Common myeloid progenitor, CD34-positive (primary cell): Measurements from ENCODE around the gene PARN.
"Not testable (repeated sequence)": the region's sequence is repeated elsewhere in the genome, so short reads cannot be mapped to it uniquely, and the experiment has no call there.

Experiments used
- CTCF ChIA-PET: fragments of 350-600 bp; sonication (Branson Sonifier 250); formaldehyde crosslinking; loops from one replicate; lab custom pipeline; 2021; ENCODE audit warnings: antibody characterized with exemption; lab: Charles Lee
- POLR2A ChIA-PET: fragments of 350-600 bp; sonication (Branson Sonifier 250); formaldehyde crosslinking; loops from one replicate; lab custom pipeline; 2021; ENCODE audit warnings: antibody characterized with exemption; lab: Charles Lee
- DNase-seq, 3 donors: peaks; one replicate each; pipeline versions ENCODE4 v3.0.0 to v3.0.0-alpha.2; 2013
- H3K27ac ChIP-seq, 2 experiments: 1 replicate in 1 of 2; 2 replicates in 1 of 2; pipeline ENCODE4 v1.7.0; 2013; ENCODE audit warnings: inconsistent platforms in 2 of 2, low read length in 2 of 2, mild to moderate bottlenecking in 2 of 2, low read depth in 1 of 2, moderate library complexity in 1 of 2; ENCODE audit not compliant: severe bottlenecking in 2 of 2, insufficient read depth in 1 of 2, poor library complexity in 1 of 2
- H3K27me3 ChIP-seq, 5 experiments: replicated peaks in 2 of 5; 1 replicate in 3 of 5; 2 replicates in 2 of 5; pipeline versions ENCODE4 v1.6.1 to v1.7.0; 2013; ENCODE audit warnings: low read length in 4 of 5, mild to moderate bottlenecking in 2 of 5, moderate library complexity in 2 of 5, inconsistent platforms in 1 of 5; ENCODE audit not compliant: insufficient read depth in 5 of 5, control insufficient read depth in 4 of 5
- H3K36me3 ChIP-seq, 4 experiments: 1 replicate in 2 of 4; 2 replicates in 2 of 4; pipeline versions ENCODE4 v1.6.1 to v1.7.0; 2013; ENCODE audit warnings: low read length in 3 of 4, control low read depth in 1 of 4, mild to moderate bottlenecking in 1 of 4; ENCODE audit not compliant: control insufficient read depth in 4 of 4, insufficient read depth in 4 of 4
- H3K4me1 ChIP-seq, 4 experiments: 1 replicate in 3 of 4; 2 replicates in 1 of 4; pipeline versions ENCODE4 v1.6.1 to v1.7.1; 2013; ENCODE audit warnings: low read length in 3 of 4, mild to moderate bottlenecking in 3 of 4, control low read depth in 1 of 4, inconsistent platforms in 1 of 4, moderate library complexity in 1 of 4; ENCODE audit not compliant: control insufficient read depth in 4 of 4, insufficient read depth in 4 of 4; ENCODE audit errors: control extremely low read depth in 1 of 4
- H3K4me3 ChIP-seq, 7 experiments: 1 replicate in 4 of 7; 2 replicates in 3 of 7; pipeline versions ENCODE4 v1.5.1 to v1.7.0; 2013; ENCODE audit warnings: mild to moderate bottlenecking in 7 of 7, low read length in 6 of 7, moderate library complexity in 6 of 7, inconsistent platforms in 2 of 7, low read depth in 2 of 7, control low read depth in 1 of 7; ENCODE audit not compliant: insufficient read depth in 4 of 7, control insufficient read depth in 1 of 7; ENCODE audit errors: extremely low read depth in 1 of 7
- H3K9me3 ChIP-seq, 5 experiments: 1 replicate in 4 of 5; 2 replicates in 1 of 5; pipeline versions ENCODE4 v1.6.1 to v1.7.1; 2013; ENCODE audit warnings: low read length in 4 of 5, mild to moderate bottlenecking in 2 of 5, inconsistent platforms in 1 of 5, low read depth in 1 of 5, moderate library complexity in 1 of 5; ENCODE audit not compliant: control insufficient read depth in 4 of 5, insufficient read depth in 2 of 5; ENCODE audit errors: control extremely low read depth in 1 of 5
- WGBS: methylation state at CpG from one replicate; pipeline ENCODE4 v1.1.5; 2013; ENCODE audit not compliant: insufficient coverage; 5-methylcytosine and 5-hydroxymethylcytosine counted together

The PARN gene

DNA sequence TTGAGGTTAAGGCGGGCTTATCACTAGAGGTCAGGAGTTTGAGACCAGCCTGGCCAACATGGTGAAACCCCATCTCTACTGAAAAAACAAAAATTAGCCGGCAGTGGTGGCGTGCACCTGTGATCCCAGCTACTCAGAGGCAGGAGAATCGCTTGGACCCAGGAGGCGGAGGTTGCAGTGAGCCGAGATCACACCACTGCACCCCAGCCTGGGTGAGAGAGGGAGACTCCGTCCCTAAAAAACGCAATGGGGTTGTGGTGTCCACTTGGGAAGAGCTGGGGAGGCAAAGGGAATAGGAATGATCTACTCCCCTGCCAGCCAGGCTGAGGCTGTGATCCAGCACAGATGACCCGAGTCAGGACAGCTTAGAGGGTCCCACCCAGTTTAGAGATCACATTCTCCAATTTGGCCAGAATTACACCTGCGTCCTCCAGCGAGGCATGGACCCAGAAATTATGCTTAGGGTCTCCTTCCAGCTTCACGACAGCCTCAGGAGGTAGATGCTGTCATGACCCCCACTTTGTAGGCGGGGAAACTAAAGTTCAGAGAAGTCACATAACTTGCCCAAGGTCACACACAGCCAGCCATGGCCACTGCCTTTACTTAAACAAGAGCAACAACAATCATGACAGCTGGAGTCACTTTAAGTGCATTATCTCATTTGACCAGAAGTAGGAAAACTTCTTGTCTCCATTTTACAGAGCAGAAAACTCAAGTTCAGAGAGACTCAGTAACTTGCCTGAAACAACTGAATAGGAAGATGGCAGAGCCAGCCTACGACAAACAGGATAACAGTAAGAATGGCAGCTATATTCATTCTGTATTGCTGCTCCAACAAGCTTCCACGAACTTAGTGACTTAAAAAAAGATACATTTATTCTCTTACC is 227.7 kb downstream of the PARN start:
- 95% methylated on average over 14 of the region's 15 CpGs for WGBS
- H3K36me3 ChIP-seq, POLR2A ChIA-PET: not testable (repeated sequence)

DNA sequence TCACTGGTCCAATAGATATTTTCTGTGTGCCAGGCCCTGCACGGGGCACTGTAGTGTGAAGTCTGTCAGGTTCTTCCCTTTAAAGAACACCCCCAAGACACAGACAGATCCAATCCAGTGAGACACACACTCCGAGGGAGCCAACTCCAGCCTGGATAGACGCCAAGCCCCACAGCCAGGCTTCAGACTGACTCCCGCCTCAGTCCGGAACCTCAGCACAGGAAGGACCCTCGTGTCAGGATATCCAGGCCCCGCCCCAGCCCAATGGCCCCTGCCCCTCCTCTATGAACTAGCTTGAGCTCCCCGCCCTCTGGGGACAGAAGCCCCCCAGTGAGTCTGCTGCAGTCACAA is 228.4 kb downstream of the PARN start:
- H3K4me3 ChIP-seq, POLR2A ChIA-PET, H3K27ac ChIP-seq, H3K9me3 ChIP-seq, H3K36me3 ChIP-seq, CTCF ChIA-PET, H3K27me3 ChIP-seq, DNase-seq, H3K4me1 ChIP-seq: not testable (repeated sequence)
- 68% methylated on average over 6 of the region's 8 CpGs for WGBS

More for the DNA sequence above, 227.7 kb downstream of the PARN start:
- CTCF ChIA-PET, H3K4me1 ChIP-seq, H3K4me3 ChIP-seq, H3K27me3 ChIP-seq, DNase-seq, H3K9me3 ChIP-seq, H3K27ac ChIP-seq: not testable (repeated sequence)

DNA sequence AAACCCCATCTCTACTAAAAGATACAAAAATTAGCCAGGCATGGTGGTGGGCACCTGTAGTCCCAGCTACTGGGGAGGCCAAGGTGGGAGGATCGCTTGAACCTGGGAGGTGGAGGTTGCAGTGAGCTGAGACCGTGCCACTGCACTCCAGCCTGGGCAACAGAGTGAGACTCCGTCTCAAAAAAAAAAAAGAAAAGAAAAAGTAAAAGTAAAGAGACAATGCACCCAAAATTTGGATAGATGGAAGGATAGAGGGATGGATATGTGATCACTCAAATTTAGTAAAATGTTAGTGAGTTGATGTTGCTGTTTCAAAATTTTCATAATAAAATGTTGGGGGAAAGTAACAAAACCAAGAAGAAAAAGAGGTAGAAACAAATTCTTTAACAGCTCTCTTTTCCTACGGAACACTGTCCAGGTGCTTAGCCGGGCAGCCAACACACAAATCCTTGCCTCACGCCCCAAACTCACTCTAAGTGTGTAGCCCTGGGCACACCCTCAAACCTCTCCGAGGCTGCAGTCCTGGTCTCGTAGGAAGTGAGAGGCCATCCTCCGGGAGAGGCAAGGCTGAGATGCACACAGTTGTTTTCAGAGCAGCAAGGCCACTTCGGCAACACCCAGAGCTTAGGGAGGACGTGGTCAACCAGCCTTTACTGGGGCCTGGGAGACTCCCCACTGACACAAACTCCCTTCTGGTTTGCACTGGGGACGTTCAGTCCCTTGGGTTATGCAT is 228.9 kb downstream of the PARN start:
- POLR2A ChIA-PET, H3K36me3 ChIP-seq, H3K4me3 ChIP-seq, H3K9me3 ChIP-seq, H3K27ac ChIP-seq, H3K27me3 ChIP-seq, CTCF ChIA-PET, DNase-seq, H3K4me1 ChIP-seq: not testable (repeated sequence)
- 91% methylated on average over 8 of the region's 12 CpGs for WGBS

DNA sequence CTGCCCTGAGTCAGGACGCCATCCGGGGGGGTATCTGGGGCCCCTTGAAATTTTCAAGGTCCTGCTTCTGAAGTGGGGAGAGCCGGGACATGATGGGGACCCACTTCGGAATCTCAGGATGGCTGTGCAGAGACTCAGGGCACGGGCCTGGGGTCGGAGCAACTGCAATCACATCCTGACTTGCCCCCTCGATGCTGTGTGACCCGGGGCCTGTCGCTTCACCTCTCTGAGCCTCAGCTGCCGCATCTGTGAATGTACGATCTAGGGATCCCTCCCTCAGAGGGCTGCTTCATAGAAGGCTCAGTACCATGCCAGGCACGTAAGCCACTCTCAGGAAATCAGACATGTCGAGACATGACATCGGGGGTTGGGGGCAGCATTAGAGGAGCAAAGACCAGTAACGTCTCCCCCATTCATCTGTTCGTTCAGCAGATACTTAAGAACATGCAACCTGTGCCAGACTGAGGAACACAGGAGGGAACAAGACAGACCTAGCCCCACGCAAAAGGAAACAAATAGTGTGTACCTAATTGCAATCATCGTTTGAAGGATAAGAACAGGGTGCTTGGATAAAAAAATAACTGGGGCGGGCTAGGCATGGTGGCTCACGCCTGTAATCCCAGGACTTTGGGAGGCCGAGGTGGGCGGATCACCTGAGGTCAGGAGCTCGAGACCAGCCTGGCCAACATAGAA is 229.6 kb downstream of the PARN start:
- CTCF ChIA-PET = no interaction called here
- DNase-seq = no peak
- POLR2A ChIA-PET = no interaction called here
- Histone ChIP-seq H3K27me3 (no peaks in the 10 kb centered on the region), H3K4me1 (no peaks in the 10 kb centered on the region), H3K27ac (no peak overlapping the region), H3K4me3 (no peak overlapping the region), H3K36me3 (no peaks in the 10 kb centered on the region), H3K9me3 (no peaks in the 10 kb centered on the region)
- WGBS = 95% methylated on average over 22 of the region's 23 CpGs

DNA sequence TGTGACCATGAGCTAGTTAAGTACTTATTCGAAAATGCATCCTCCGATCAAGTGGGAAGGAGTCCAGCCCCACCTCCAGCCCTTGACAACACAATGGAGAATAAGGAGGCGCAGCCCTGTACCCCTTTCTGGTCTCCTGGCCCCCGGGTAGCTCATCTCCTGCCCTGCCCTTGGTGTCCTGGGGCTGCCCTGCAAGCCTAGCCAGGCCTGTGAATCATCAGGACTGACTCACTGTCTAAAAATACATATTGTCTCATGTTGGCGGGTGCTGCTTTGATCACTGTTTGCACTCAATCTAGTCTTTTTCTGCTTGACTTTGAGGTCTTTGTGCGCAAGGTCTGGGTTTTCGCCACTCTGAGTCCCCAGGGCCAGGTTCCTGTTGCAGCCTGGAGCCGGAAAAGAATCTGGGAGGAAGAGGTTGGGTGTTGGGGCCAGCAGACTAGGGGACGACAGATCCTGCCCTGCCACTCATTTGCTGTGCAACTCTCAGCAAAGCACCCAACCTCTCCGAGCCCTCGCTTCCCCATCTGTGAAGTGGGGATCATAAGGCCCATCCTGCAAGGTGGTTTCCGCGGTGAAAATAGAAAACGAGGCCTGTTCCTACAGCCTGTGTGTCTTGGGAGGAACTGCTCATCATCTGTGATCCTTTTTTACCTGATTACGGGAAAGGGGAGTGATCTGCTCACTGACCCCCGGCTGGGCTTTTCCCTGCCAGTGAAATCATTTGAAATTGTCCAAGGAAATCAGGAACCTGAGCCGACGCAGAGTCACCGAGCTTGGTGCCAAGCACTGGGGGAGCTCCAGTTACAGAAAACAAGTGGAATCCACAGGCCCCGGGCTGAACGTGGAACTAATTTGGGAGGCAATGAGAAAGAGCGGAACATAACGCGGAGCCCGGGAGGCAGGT is 230.4 kb downstream of the PARN start:
- Histone ChIP-seq H3K27ac (no peak overlapping the region), H3K4me1 (no peaks in the 10 kb centered on the region), H3K36me3 (no peaks in the 10 kb centered on the region), H3K4me3 (no peak overlapping the region), H3K9me3 (no peaks in the 10 kb centered on the region), H3K27me3 (no peaks in the 10 kb centered on the region)
- ChIA-PET CTCF (no interaction called here), POLR2A (no interaction called here)
- DNase-seq = no peak
- 92% methylated on average over 21 of the region's 25 CpGs for WGBS

DNA sequence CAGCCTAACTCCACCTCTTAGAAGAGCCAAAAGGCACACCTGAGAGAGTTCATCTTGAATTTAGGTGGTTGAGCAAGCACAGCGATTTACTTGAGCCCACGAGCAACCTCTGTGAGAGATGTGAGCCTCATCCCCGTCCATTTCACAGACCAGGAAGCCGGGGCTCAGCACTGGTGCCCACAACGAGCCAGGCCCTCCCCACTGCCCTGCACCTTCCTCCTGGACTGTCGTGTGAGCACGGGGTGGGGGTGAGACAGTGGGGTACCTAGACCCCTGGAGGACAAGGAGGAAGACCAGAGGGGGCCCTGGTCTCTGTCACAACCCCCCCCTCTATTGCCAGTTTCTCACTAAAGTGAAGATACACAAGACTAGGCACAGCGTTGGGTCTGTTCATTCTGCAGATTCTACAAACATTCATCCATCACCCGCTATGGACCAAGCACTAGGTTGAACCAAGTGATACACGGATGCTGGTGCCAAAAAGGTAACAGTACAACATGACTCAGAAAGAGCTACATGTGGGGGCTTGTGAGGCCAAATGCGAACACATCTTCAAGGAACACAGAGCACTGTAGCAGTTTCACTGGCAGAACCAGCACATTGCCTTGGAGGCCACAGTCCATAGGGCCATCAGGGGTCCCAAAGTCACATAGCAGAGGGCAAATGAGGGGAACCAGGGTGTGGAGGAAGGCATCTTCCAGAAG is 231.9 kb downstream of the PARN start:
- POLR2A ChIA-PET = no interaction called here
- Histone ChIP-seq H3K27me3 (no peaks in the 10 kb centered on the region), H3K9me3 (no peaks in the 10 kb centered on the region), H3K4me1 (no peaks in the 10 kb centered on the region), H3K36me3 (no peaks in the 10 kb centered on the region), H3K27ac (no peak overlapping the region), H3K4me3 (no peak overlapping the region)
- 95% methylated on average over 9 of the region's 11 CpGs for WGBS
- no peak for DNase-seq
- CTCF ChIA-PET = no interaction called here
